C4-2B (cell line): ENCODE data around the gene KCNJ12.

Experiments used
- CTCF ChIP-seq: fragments of 450-650 bp; conservative IDR thresholded peaks from 2 replicates; pipeline ENCODE4 v1.5.1; 2017; ENCODE audit warnings: mild to moderate bottlenecking
- ZFX ChIP-seq: fragments of 450-650 bp; IDR thresholded peaks from 2 replicates; pipeline ENCODE4 v1.6.1; 2017

- TF ChIP-seq CTCF, result no peak
- no peak for TF ChIP-seq ZFX
Measured at GRCh38 chr17:21365016-21365415, 11.1 kb upstream of the KCNJ12 start.
